IgD-negative memory B cell (primary cell): ENCODE measurements around the gene TEX54. TPM values are rescaled to one million over a fixed set of nuclear protein-coding genes. Genes with fewer than 3 reads are reported as not detected.
A peak's percentile ranks its signal among the peaks of the same experiment; 100 is the strongest.
"Not testable (repeated sequence)": the region's sequence is repeated elsewhere in the genome, so short reads cannot be mapped to it uniquely, and the experiment has no call there.

Experiments
- H3K27ac Mint-ChIP-seq, 3 donors: one replicate each; pipeline ENCODE4 v1.8.0; 2020 to 2022; ENCODE audit warnings: mild to moderate bottlenecking in 3 of 3, mixed read lengths in 3 of 3, moderate library complexity in 1 of 3
- H3K27me3 Mint-ChIP-seq: one replicate; pipeline ENCODE4 v1.8.0; 2021; ENCODE audit warnings: mixed read lengths
- H3K36me3 Mint-ChIP-seq: one replicate; pipeline ENCODE4 v1.8.0; 2020; ENCODE audit warnings: mild to moderate bottlenecking, mixed read lengths
- H3K4me1 Mint-ChIP-seq, 3 donors: one replicate each; pipeline ENCODE4 v1.8.0; 2020 to 2022; ENCODE audit warnings: mixed read lengths in 3 of 3, mild to moderate bottlenecking in 1 of 3
- H3K4me3 Mint-ChIP-seq, 4 donors: one replicate each; pipeline ENCODE4 v1.8.0; 2020 to 2022; ENCODE audit warnings: mild to moderate bottlenecking in 4 of 4, mixed read lengths in 4 of 4, moderate library complexity in 3 of 4
- H3K9me3 Mint-ChIP-seq, 3 donors: one replicate each; pipeline ENCODE4 v1.8.0; 2020 to 2021; ENCODE audit warnings: mixed read lengths in 3 of 3, mild to moderate bottlenecking in 1 of 3
- polyA plus RNA-seq: library from polyadenylated mRNA; unstranded; fragments of 300-500 nt; fragmentation: Illumina TruSeq; gene quantifications from one replicate; pipeline ENCODE4 v1.2.3, GENCODE V29; 2021

The TEX54 gene
- polyA plus RNA-seq, 1 donor from 2014 or later, result not detected

- H3K27me3 Mint-ChIP-seq, result no peaks in the 10 kb centered on the region
- H3K9me3 Mint-ChIP-seq, result no peaks in the 10 kb centered on the region
- H3K36me3 Mint-ChIP-seq, result no peaks in the 10 kb centered on the region
- peaks cover 21 to 43% (median 37%) of the 10 kb centered on the region in 3 donors for H3K4me1 Mint-ChIP-seq
- peak overlapping the region; percentile 53 to 92 (median 88) for H3K27ac Mint-ChIP-seq
- peak overlapping the region; percentile 0 to 86 (median 52) for H3K4me3 Mint-ChIP-seq
These were observed 18.5 kb upstream of the TEX54 start for GRCh38 chr11:62850911-62851806.

- Mint-ChIP-seq H3K4me3 (peak overlapping the region in 1 of 4 donors; percentile 11), H3K9me3 (no peaks in the 10 kb centered on the region), H3K27ac (peak overlapping the region in 1 of 3 donors; percentile 51), H3K36me3 (no peaks in the 10 kb centered on the region), H3K27me3 (no peaks in the 10 kb centered on the region), H3K4me1 (peaks cover 7 to 16% (median 13%) of the 10 kb centered on the region in 3 donors)
These were observed 15.2 kb upstream of the TEX54 start for GRCh38 chr11:62847767-62848314.

GRCh38 chr11:62846177-62846576 is 13.5 kb upstream of the TEX54 start:
- no peak overlapping the region for H3K27ac Mint-ChIP-seq
- H3K4me3 Mint-ChIP-seq, result no peak overlapping the region
- no peaks in the 10 kb centered on the region for H3K36me3 Mint-ChIP-seq

GRCh38 chr11:62844154-62844553 is 11.5 kb upstream of the TEX54 start:
- Mint-ChIP-seq H3K4me3 (peak overlapping the region in 1 of 4 donors; percentile 57), H3K27me3 (no peaks in the 10 kb centered on the region), H3K4me1 (peaks cover 3 to 14% (median 5%) of the 10 kb centered on the region in 3 donors)

More at GRCh38 chr11:62846177-62846576, 13.5 kb upstream of the TEX54 start:
- H3K27me3 Mint-ChIP-seq, result no peaks in the 10 kb centered on the region
- no peaks in the 10 kb centered on the region for H3K9me3 Mint-ChIP-seq
- H3K4me1 Mint-ChIP-seq, result peaks cover 0 to 4% (median 3%) of the 10 kb centered on the region in 3 donors

GRCh38 chr11:62843466-62843865 is 10.8 kb upstream of the TEX54 start:
- Mint-ChIP-seq H3K36me3 (no peaks in the 10 kb centered on the region), H3K9me3 (no peaks in the 10 kb centered on the region), H3K27ac (peak overlapping the region in 1 of 3 donors; percentile 53), H3K27me3 (no peaks in the 10 kb centered on the region), H3K4me1 (peaks cover 3 to 11% (median 6%) of the 10 kb centered on the region in 3 donors), H3K4me3 (no peak overlapping the region)

More at GRCh38 chr11:62844154-62844553, 11.5 kb upstream of the TEX54 start:
- H3K9me3 Mint-ChIP-seq, result no peaks in the 10 kb centered on the region
- H3K27ac Mint-ChIP-seq, result no peak overlapping the region
- no peaks in the 10 kb centered on the region for H3K36me3 Mint-ChIP-seq

GRCh38 chr11:62842891-62843290 is 10.2 kb upstream of the TEX54 start:
- H3K27me3 Mint-ChIP-seq, H3K27ac Mint-ChIP-seq, H3K9me3 Mint-ChIP-seq, H3K36me3 Mint-ChIP-seq: not testable (repeated sequence)
- peak overlapping the region in 1 of 4 donors; percentile 60 for H3K4me3 Mint-ChIP-seq
- peaks cover 3 to 11% (median 6%) of the 10 kb centered on the region in 3 donors for H3K4me1 Mint-ChIP-seq

GRCh38 chr11:62842171-62842741 is 9.6 kb upstream of the TEX54 start:
- no peaks in the 10 kb centered on the region for H3K9me3 Mint-ChIP-seq
- H3K4me1 Mint-ChIP-seq, result peaks cover 7 to 11% (median 10%) of the 10 kb centered on the region in 3 donors
- no peaks in the 10 kb centered on the region for H3K36me3 Mint-ChIP-seq
- H3K27me3 Mint-ChIP-seq, result no peaks in the 10 kb centered on the region
- no peak overlapping the region for H3K4me3 Mint-ChIP-seq
- H3K27ac Mint-ChIP-seq, result no peak overlapping the region

GRCh38 chr11:62841361-62842170 is 8.9 kb upstream of the TEX54 start:
- no peaks in the 10 kb centered on the region for H3K9me3 Mint-ChIP-seq
- no peaks in the 10 kb centered on the region for H3K27me3 Mint-ChIP-seq
- H3K36me3 Mint-ChIP-seq, result no peaks in the 10 kb centered on the region
- peaks cover 7 to 11% (median 11%) of the 10 kb centered on the region in 3 donors for H3K4me1 Mint-ChIP-seq
- no peak overlapping the region for H3K27ac Mint-ChIP-seq
- no peak overlapping the region for H3K4me3 Mint-ChIP-seq

- H3K9me3 Mint-ChIP-seq, H3K4me3 Mint-ChIP-seq, H3K27ac Mint-ChIP-seq, H3K27me3 Mint-ChIP-seq, H3K36me3 Mint-ChIP-seq: not testable (repeated sequence)
- H3K4me1 Mint-ChIP-seq, result peaks cover 7 to 13% (median 11%) of the 10 kb centered on the region in 3 donors
These were observed 8.2 kb upstream of the TEX54 start for GRCh38 chr11:62840721-62841360.

- Mint-ChIP-seq H3K27ac (no peak within 1 kb of the TSS), H3K4me3 (no peak within 1 kb of the TSS), H3K9me3 (no peaks in the 10 kb centered on the region), H3K36me3 (peaks cover 5% of the 10 kb centered on the region), H3K27me3 (no peaks in the 10 kb centered on the region), H3K4me1 (peaks cover 11 to 14% (median 12%) of the 10 kb centered on the region in 3 donors)
These were observed 6.7 kb upstream of the TEX54 start, which contains the start of gene WDR74 for GRCh38 chr11:62839050-62839945. Gene WDR74 (minus strand): TSS chr11:62839590. CDS start chr11:62839570, 20 bp downstream.

- H3K27me3 Mint-ChIP-seq, result no peaks in the 10 kb centered on the region
- no peaks in the 10 kb centered on the region for H3K9me3 Mint-ChIP-seq
- peak overlapping the region in 1 of 3 donors; percentile 41 for H3K27ac Mint-ChIP-seq
- peak overlapping the region in 1 of 4 donors; percentile 10 for H3K4me3 Mint-ChIP-seq
- H3K36me3 Mint-ChIP-seq, result peaks cover 9% of the 10 kb centered on the region
- H3K4me1 Mint-ChIP-seq, result peaks cover 18 to 31% (median 31%) of the 10 kb centered on the region in 3 donors
These were observed 2.7 kb upstream of the TEX54 start for GRCh38 chr11:62835336-62835735.

- peak within 1 kb of the TSS; percentile 93 to 100 (median 96) for H3K4me3 Mint-ChIP-seq
- no peaks in the 10 kb centered on the region for H3K9me3 Mint-ChIP-seq
- no peaks in the 10 kb centered on the region for H3K27me3 Mint-ChIP-seq
- H3K27ac Mint-ChIP-seq, result peak within 1 kb of the TSS; percentile 94 to 99 (median 99)
- H3K36me3 Mint-ChIP-seq, result peaks cover 11% of the 10 kb centered on the region
- H3K4me1 Mint-ChIP-seq, result peaks cover 17 to 28% (median 25%) of the 10 kb centered on the region in 3 donors
These were observed 913 bp downstream of the TEX54 start, which contains the start of gene STX5 for GRCh38 chr11:62831520-62832335. Gene STX5 (minus strand): TSS chr11:62832051. CDS start chr11:62831243, 808 bp downstream.
